ENCODE data around the gene CASP3. TPM values are rescaled to one million over a fixed set of nuclear protein-coding genes. Genes with fewer than 3 reads are reported as not detected.

The CASP3 gene
- total RNA-seq, 1 donor from 2014 or later = 29.7 TPM

DNA sequence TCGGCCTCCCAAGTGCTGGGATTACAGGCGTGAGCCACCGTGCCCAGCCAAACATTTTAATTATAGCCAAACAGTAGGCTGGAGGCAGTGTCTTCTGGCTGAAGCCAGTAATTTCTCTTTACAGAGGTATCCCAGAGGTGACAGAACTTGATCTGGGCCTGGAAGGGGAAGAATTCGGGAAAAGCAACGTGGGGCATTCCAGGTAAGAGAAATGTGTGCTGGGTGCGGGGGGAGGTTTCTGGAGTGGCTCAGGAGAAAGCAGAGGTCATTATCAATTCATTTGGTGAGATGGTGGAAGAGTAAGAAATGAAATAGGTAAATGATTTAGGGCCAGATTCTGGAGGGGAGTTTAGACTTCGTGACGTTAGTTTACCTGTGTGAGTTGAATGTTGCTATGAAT, 2.7 kb upstream of the CASP3 start:
- Histone ChIP-seq H3K27ac (ENCODE audit: low read depth, low read length) (no peak overlapping the region), H3K9ac (ENCODE audit: low read depth in 1 of 3, low read length in 3 of 3) (no peak overlapping the region), H3K4me1 (ENCODE audit: control insufficient read depth in 3 of 3, insufficient read depth in 3 of 3, low read length in 3 of 3) (peaks cover 30 to 38% (median 37%) of the 10 kb centered on the region in 3 donors), H3K36me3 (ENCODE audit: control insufficient read depth in 3 of 3, insufficient read depth in 3 of 3, low read length in 3 of 3) (peaks cover 0 to under 1% (median 0%) of the 10 kb centered on the region in 3 donors), H3K27me3 (ENCODE audit: control insufficient read depth in 3 of 3, insufficient read depth in 3 of 3, low read length in 3 of 3) (no peaks in the 10 kb centered on the region), H3K9me3 (ENCODE audit: control insufficient read depth in 3 of 3, low read length in 3 of 3) (no peaks in the 10 kb centered on the region), H3K4me3 (ENCODE audit: low read length in 3 of 3) (no peak overlapping the region)

DNA sequence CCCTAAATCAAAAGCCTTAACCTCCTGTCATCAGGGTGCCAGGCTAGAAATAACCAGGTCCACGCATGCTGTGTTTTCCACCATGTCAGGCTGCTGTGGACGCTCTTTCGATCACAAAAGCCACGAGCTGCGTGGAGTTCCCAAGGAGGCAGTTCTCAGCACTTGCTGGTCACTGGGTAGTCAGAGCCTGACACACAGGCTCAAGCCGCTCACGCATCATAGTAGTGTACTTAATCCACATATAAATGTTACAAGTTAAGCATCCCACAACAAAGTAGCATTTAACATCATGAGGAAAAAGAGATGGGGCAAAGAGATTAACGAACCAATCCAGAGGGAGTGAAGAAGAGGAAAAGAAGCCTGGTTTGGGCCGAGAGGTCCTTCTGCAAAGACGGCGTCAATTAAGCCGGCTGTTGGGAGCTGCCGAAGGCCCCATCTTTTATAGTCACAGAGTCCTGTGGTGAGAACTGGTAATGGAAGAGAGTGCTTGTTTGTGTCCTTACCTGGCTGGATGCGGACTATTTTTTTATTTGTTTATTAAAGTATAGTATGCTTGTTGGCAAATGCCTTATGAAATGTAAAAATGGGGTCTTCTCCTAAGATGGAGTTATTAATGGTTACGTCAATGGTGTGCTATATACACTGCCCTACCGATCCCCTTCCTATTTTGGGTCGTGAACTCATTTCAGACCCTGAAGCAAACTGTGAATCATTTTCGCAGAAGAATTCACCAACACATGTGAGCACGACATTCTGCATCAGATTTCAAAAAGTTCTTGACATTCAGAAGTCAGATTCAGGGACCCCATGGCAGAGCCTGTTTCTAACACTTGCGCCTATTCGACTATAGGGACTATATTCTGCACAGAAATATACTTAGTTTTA, 966 bp upstream of the CASP3 start:
- Histone ChIP-seq H3K4me3 (ENCODE audit: low read length in 3 of 3) (peak overlapping the region; percentile 88 to 94 (median 90)), H3K27ac (ENCODE audit: low read depth, low read length) (peak overlapping the region; percentile 96), H3K36me3 (ENCODE audit: control insufficient read depth in 3 of 3, insufficient read depth in 3 of 3, low read length in 3 of 3) (no peaks in the 10 kb centered on the region), H3K4me1 (ENCODE audit: control insufficient read depth in 3 of 3, insufficient read depth in 3 of 3, low read length in 3 of 3) (peaks cover 34 to 49% (median 41%) of the 10 kb centered on the region in 3 donors), H3K9ac (ENCODE audit: low read depth in 1 of 3, low read length in 3 of 3) (peak overlapping the region; percentile 95 to 97 (median 96)), H3K9me3 (ENCODE audit: control insufficient read depth in 3 of 3, low read length in 3 of 3) (no peaks in the 10 kb centered on the region), H3K27me3 (ENCODE audit: control insufficient read depth in 3 of 3, insufficient read depth in 3 of 3, low read length in 3 of 3) (no peaks in the 10 kb centered on the region)

DNA sequence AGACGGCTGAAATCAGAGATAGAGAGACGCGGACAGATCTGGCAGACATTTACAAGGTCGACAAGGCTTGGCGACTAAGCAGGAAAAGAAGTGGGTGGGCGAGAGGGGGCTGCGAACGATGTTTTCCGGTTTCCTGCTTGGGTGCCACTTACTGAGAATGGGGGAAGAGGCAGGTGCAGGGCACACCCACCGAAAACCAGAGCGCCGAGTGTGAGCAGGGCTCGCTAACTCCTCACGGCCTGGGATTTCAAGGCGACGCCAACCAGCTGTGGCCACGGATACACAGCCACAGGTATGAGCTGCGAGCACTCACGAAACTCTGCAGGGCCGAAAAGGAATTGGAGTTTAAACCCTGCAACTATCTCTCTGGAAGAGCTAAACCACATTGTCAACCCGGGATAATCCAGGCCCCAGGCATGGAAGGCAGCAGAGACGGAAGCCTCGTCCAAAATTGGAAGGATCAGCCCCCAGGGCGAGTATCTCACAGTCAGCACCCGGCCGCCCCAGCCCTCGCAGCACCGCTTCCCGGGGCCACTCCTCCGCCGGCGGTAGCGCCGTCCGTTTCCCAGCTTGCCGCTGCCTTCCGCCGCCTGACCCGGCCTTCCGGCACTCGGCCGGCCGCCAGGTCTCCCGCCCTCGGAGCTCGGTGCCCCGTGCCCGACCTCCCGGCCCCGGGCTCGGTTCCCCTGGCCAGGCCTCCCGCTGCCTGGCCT, 778 bp downstream of the CASP3 start:
- Histone ChIP-seq H3K36me3 (ENCODE audit: control insufficient read depth in 3 of 3, insufficient read depth in 3 of 3, low read length in 3 of 3) (peaks cover 0 to 5% (median 0%) of the 10 kb centered on the region in 3 donors), H3K4me3 (ENCODE audit: low read length in 3 of 3) (peak overlapping the region; percentile 84 to 95 (median 91)), H3K9me3 (ENCODE audit: control insufficient read depth in 3 of 3, low read length in 3 of 3) (no peaks in the 10 kb centered on the region), H3K9ac (ENCODE audit: low read depth in 1 of 3, low read length in 3 of 3) (peak overlapping the region; percentile 87 to 94 (median 92)), H3K4me1 (ENCODE audit: control insufficient read depth in 3 of 3, insufficient read depth in 3 of 3, low read length in 3 of 3) (peaks cover 38 to 49% (median 42%) of the 10 kb centered on the region in 3 donors), H3K27me3 (ENCODE audit: control insufficient read depth in 3 of 3, insufficient read depth in 3 of 3, low read length in 3 of 3) (no peaks in the 10 kb centered on the region), H3K27ac (ENCODE audit: low read depth, low read length) (peak overlapping the region; percentile 96)

DNA sequence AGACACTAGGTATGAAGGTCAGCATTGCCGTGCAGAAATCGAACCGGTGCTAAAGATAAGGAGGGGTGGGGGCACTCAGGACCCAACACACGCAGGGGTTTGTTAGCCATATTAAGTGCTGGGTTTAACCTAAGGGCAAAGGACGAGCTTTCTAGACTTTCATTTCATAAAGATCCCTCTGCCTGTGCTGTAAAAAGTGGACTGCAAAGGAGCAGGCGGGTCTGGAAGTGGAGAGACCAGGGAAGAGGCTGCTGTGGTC, 1.3 kb downstream of the CASP3 start:
- peak overlapping the region; percentile 96 for H3K27ac ChIP-seq (ENCODE audit: low read depth, low read length)
- peaks cover 35 to 46% (median 42%) of the 10 kb centered on the region in 3 donors for H3K4me1 ChIP-seq (ENCODE audit: control insufficient read depth in 3 of 3, insufficient read depth in 3 of 3, low read length in 3 of 3)
- H3K9ac ChIP-seq (ENCODE audit: low read depth in 1 of 3, low read length in 3 of 3) = peak overlapping the region; percentile 87 to 94 (median 92)
- peak overlapping the region; percentile 84 to 95 (median 91) for H3K4me3 ChIP-seq (ENCODE audit: low read length in 3 of 3)
- no peaks in the 10 kb centered on the region for H3K9me3 ChIP-seq (ENCODE audit: control insufficient read depth in 3 of 3, low read length in 3 of 3)
- H3K27me3 ChIP-seq (ENCODE audit: control insufficient read depth in 3 of 3, insufficient read depth in 3 of 3, low read length in 3 of 3) = no peaks in the 10 kb centered on the region
- peaks cover 0 to 5% (median 0%) of the 10 kb centered on the region in 3 donors for H3K36me3 ChIP-seq (ENCODE audit: control insufficient read depth in 3 of 3, insufficient read depth in 3 of 3, low read length in 3 of 3)

DNA sequence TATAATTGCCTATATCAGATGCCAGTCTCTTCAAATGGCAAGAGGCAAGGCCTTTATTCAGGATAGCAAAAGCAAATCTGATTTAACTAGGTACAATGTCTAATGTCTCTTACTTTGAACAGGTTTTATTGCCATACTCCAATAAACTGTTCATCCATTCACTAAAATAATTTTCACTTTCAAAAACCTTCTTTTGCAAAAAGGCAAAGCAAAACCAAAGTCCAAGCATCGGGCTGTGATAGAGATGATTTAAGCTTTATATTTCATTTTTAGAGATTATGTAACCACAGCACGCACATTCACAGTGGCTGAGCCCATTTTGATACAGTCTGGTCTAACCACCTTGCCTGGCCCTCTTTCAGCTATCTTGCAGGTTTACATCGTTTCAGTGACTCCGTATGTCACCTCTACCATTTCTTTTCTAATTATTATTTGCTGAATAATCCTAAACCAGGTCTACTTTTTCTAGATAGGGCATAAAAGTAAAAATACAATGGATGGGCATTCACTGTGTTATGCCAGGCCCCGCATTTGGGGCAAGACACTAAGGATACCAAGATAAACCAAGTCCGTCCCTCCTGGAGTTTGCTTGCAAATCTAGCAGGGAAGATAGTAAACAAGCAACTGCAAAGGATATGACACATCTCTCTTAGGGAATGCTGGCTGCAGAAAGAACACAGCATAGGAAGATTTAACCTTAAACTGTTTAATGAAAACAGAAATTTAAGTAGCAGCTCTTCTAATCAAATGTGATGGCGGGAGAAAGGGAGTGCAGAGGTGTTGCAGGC, 1.8 kb downstream of the CASP3 start:
- H3K4me3 ChIP-seq (ENCODE audit: low read length in 3 of 3) = peak overlapping the region; percentile 84 to 95 (median 91)
- no peaks in the 10 kb centered on the region for H3K27me3 ChIP-seq (ENCODE audit: control insufficient read depth in 3 of 3, insufficient read depth in 3 of 3, low read length in 3 of 3)
- peaks cover 0 to 5% (median 0%) of the 10 kb centered on the region in 3 donors for H3K36me3 ChIP-seq (ENCODE audit: control insufficient read depth in 3 of 3, insufficient read depth in 3 of 3, low read length in 3 of 3)
- peaks cover 34 to 47% (median 42%) of the 10 kb centered on the region in 3 donors for H3K4me1 ChIP-seq (ENCODE audit: control insufficient read depth in 3 of 3, insufficient read depth in 3 of 3, low read length in 3 of 3)
- no peaks in the 10 kb centered on the region for H3K9me3 ChIP-seq (ENCODE audit: control insufficient read depth in 3 of 3, low read length in 3 of 3)
- peak overlapping the region; percentile 87 to 94 (median 92) for H3K9ac ChIP-seq (ENCODE audit: low read depth in 1 of 3, low read length in 3 of 3)
- H3K27ac ChIP-seq (ENCODE audit: low read depth, low read length) = peak overlapping the region; percentile 96

DNA sequence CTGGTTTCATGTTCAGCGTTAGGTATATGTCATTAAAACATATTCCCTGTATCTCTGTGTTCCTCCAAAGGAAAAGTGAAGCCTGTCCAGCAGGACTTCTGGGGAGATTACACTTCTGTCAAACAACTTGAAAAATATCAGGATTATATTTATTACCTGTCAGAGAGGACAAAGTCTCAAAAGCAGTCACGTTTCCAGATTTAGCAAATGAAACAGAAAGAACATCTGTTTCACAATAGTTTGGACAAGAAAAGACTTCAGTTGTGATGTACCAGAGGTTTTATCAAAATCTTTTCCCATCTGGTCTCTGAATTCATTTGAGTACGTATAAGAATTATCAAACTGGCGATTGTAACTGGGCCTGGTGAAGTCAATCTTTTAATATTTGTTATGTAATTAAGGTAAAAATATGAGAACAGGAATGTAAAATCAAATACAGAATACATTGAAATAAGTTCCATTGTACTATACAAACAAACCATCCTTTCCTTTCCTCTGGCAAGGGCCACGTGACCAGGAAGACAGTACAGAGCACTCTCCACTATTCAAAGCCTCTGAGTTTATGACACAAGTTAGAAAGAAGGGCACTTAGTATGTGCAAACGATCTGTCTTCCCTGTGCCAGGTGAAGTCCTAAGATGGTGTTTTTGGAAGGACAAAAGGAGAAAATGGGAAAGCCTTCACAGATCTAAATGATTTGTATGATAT, 3.2 kb downstream of the CASP3 start:
- H3K9ac ChIP-seq (ENCODE audit: low read depth in 1 of 3, low read length in 3 of 3) = no peak overlapping the region
- no peaks in the 10 kb centered on the region for H3K27me3 ChIP-seq (ENCODE audit: control insufficient read depth in 3 of 3, insufficient read depth in 3 of 3, low read length in 3 of 3)
- H3K27ac ChIP-seq (ENCODE audit: low read depth, low read length) = no peak overlapping the region
- no peak overlapping the region for H3K4me3 ChIP-seq (ENCODE audit: low read length in 3 of 3)
- peaks cover 0 to 5% (median 0%) of the 10 kb centered on the region in 3 donors for H3K36me3 ChIP-seq (ENCODE audit: control insufficient read depth in 3 of 3, insufficient read depth in 3 of 3, low read length in 3 of 3)
- H3K4me1 ChIP-seq (ENCODE audit: control insufficient read depth in 3 of 3, insufficient read depth in 3 of 3, low read length in 3 of 3) = peaks cover 34 to 47% (median 42%) of the 10 kb centered on the region in 3 donors
- no peaks in the 10 kb centered on the region for H3K9me3 ChIP-seq (ENCODE audit: control insufficient read depth in 3 of 3, low read length in 3 of 3)

DNA sequence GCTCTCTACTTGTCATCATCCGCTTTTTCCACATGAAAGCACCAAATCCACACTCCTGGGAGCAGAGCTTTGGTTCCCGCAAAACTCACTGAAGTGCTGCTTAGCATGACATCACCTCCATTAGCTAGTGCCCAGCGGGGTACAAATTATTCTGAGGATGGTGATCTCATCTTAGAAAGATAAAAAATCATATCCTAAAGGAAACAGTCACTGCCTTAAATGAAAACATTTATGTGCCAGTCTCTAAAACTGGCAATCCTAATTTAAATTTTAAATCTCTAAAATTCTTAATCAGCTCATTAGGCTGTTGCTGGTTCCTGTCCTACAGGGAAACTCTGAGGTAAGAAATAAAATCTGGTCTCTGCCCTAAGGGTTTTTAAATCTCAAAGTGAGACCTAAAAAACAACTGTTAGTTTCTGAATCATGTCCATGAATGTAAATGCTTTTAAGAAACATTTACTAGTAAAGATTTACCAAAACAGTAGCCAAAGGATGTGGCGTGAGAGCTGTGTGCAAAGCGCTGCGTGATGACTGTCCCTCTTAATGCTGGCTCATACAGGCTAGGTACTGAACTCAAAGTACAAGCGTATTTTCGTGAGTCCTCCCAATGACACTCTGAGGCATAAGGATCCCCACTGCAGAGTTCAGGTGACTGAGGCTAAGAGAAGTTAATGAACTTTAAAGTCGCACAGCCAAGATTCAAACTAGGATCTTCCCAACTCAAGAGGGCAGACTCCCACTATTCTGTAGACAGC, 4.5 kb downstream of the CASP3 start:
- peaks cover 0 to 5% (median 0%) of the 10 kb centered on the region in 3 donors for H3K36me3 ChIP-seq (ENCODE audit: control insufficient read depth in 3 of 3, insufficient read depth in 3 of 3, low read length in 3 of 3)
- H3K27ac ChIP-seq (ENCODE audit: low read depth, low read length) = no peak overlapping the region
- H3K9ac ChIP-seq (ENCODE audit: low read depth in 1 of 3, low read length in 3 of 3) = no peak overlapping the region
- H3K27me3 ChIP-seq (ENCODE audit: control insufficient read depth in 3 of 3, insufficient read depth in 3 of 3, low read length in 3 of 3) = no peaks in the 10 kb centered on the region
- H3K9me3 ChIP-seq (ENCODE audit: control insufficient read depth in 3 of 3, low read length in 3 of 3) = no peaks in the 10 kb centered on the region
- H3K4me1 ChIP-seq (ENCODE audit: control insufficient read depth in 3 of 3, insufficient read depth in 3 of 3, low read length in 3 of 3) = peaks cover 25 to 37% (median 31%) of the 10 kb centered on the region in 3 donors
- no peak overlapping the region for H3K4me3 ChIP-seq (ENCODE audit: low read length in 3 of 3)

DNA sequence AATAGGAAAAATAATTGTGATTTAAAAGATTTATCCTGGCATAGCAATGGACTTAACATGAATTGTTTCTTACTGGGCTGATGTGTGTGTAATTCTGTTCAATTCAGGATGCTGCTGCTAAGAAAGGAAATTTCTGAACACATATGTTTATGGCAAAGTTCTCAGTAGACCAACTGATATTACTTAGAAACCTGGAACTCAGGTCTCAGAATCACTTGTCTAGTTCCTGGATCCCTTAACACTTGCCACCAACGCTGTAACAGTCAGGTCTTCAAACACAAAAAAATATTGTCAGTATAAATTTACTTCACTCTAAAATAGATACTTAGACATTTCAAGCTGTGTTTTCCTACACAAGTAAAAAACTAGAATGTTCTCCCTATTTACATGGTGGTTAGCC, 5.5 kb downstream of the CASP3 start:
- H3K36me3 ChIP-seq (ENCODE audit: control insufficient read depth in 3 of 3, insufficient read depth in 3 of 3, low read length in 3 of 3) = peaks cover 0 to 5% (median 0%) of the 10 kb centered on the region in 3 donors
- peaks cover 25 to 37% (median 31%) of the 10 kb centered on the region in 3 donors for H3K4me1 ChIP-seq (ENCODE audit: control insufficient read depth in 3 of 3, insufficient read depth in 3 of 3, low read length in 3 of 3)
- H3K27ac ChIP-seq (ENCODE audit: low read depth, low read length) = no peak overlapping the region

DNA sequence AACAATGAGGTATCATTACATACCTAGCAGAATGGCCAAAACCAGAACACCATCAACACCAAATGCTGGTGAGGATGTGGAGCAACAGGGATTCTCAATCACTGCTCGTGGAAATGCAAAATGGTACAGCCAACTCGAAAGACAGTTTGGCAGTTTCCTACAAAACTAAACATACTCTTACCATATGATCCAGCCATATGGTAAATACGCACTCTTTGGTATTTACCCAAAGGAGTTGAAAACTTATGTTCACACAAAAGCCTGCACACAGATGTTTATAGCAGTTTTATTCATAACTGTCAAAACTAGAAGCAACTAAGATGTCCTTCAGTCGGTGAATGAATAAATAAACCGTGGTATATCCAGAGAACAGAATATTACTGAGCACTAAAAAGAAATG, 7.8 kb downstream of the CASP3 start:
- Histone ChIP-seq H3K27ac (ENCODE audit: low read depth, low read length) (no peak overlapping the region), H3K27me3 (ENCODE audit: control insufficient read depth in 3 of 3, insufficient read depth in 3 of 3, low read length in 3 of 3) (no peaks in the 10 kb centered on the region), H3K9me3 (ENCODE audit: control insufficient read depth in 3 of 3, low read length in 3 of 3) (no peaks in the 10 kb centered on the region), H3K4me1 (ENCODE audit: control insufficient read depth in 3 of 3, insufficient read depth in 3 of 3, low read length in 3 of 3) (peaks cover 11 to 16% (median 12%) of the 10 kb centered on the region in 3 donors), H3K4me3 (ENCODE audit: low read length in 3 of 3) (no peak overlapping the region), H3K9ac (ENCODE audit: low read depth in 1 of 3, low read length in 3 of 3) (no peak overlapping the region), H3K36me3 (ENCODE audit: control insufficient read depth in 3 of 3, insufficient read depth in 3 of 3, low read length in 3 of 3) (peaks cover 5 to 19% (median 10%) of the 10 kb centered on the region in 3 donors)

More for the DNA sequence above, 5.5 kb downstream of the CASP3 start:
- no peak overlapping the region for H3K4me3 ChIP-seq (ENCODE audit: low read length in 3 of 3)
- H3K9ac ChIP-seq (ENCODE audit: low read depth in 1 of 3, low read length in 3 of 3) = peak overlapping the region in 1 of 3 donors; percentile 8
- H3K9me3 ChIP-seq (ENCODE audit: control insufficient read depth in 3 of 3, low read length in 3 of 3) = no peaks in the 10 kb centered on the region
- H3K27me3 ChIP-seq (ENCODE audit: control insufficient read depth in 3 of 3, insufficient read depth in 3 of 3, low read length in 3 of 3) = no peaks in the 10 kb centered on the region
